ENCODE results near the gene HIPK2.

- TF ChIP-seq POLR2A (IDR thresholded peaks at IDR 0.05; ENCODE audit: low read length) (no peak), CTCF (IDR thresholded peaks at IDR 0.05) (no peak), KDM5A (IDR thresholded peaks at IDR 0.05) (no peak), SMC3 (IDR thresholded peaks at IDR 0.05) (no peak), RAD21 (conservative IDR thresholded peaks at IDR 0.05 in 1 of 2, IDR thresholded peaks at IDR 0.05 in 1 of 2) (no peak), EP300 (IDR thresholded peaks at IDR 0.05) (no peak), USF2 (IDR thresholded peaks at IDR 0.05) (no peak), EHMT2 (IDR thresholded peaks at IDR 0.05; ENCODE audit: low read depth) (no peak)
Measured at GRCh38 chr7:139617074-139617473, 160.7 kb downstream of the HIPK2 start.

Measured in A549 (cell line).